H1 (cell line): Measurements from ENCODE around the gene ANP32B. TPM values are rescaled to one million over a fixed set of nuclear protein-coding genes. Genes with fewer than 3 reads are reported as not detected.

Experiments
- CTCF ChIA-PET: fragments of 300-600 bp; sonication (Branson Sonifier 250); formaldehyde crosslinking; loops from one replicate; lab custom pipeline; 2021; ENCODE audit not compliant: partially characterized antibody; lab: Charles Lee
- POLR2A ChIA-PET: fragments of 300-600 bp; sonication (Branson Sonifier 250); formaldehyde crosslinking; loops from one replicate; lab custom pipeline; 2021; ENCODE audit warnings: inconsistent platforms; ENCODE audit not compliant: partially characterized antibody; lab: Charles Lee
- DNase-seq, 2 experiments: peaks; one replicate each; pipeline versions ENCODE4 v3.0.0 to v3.0.0-alpha.2; 2010 to 2022; ENCODE audit warnings: low spot score in 2 of 2, low read depth in 1 of 2, mixed read lengths in 1 of 2
- FAIRE-seq: peaks from 2 replicates; lab custom pipeline; 2011; peaks lifted over from hg19 to GRCh38; lab: Jason Lieb, UNC
- H2AFZ ChIP-seq: 2 replicates; pipeline ENCODE4 v1.8.1; 2012; ENCODE audit warnings: low read length, inconsistent platforms
- H2AK5ac ChIP-seq: 2 replicates; pipeline ENCODE4 v1.6.1; 2013; ENCODE audit warnings: low read depth, low read length
- H2BK120ac ChIP-seq: replicated peaks from 2 replicates; pipeline ENCODE3; 2013; ENCODE audit warnings: low read depth, low read length, inconsistent platforms
- H2BK12ac ChIP-seq: 2 replicates; pipeline ENCODE4 v1.6.1; 2013; ENCODE audit warnings: low read depth, low read length
- H2BK15ac ChIP-seq: 2 replicates; pipeline ENCODE4 v1.6.1; 2013; ENCODE audit warnings: low read length
- H2BK20ac ChIP-seq: 2 replicates; pipeline ENCODE4 v1.6.1; 2013; ENCODE audit warnings: low read length
- H2BK5ac ChIP-seq: 2 replicates; pipeline ENCODE4 v1.6.1; 2013; ENCODE audit warnings: low read depth, low read length
- H3K14ac ChIP-seq: 2 replicates; pipeline ENCODE4 v1.6.1; 2013; ENCODE audit warnings: inconsistent platforms; ENCODE audit not compliant: insufficient read length
- H3K18ac ChIP-seq: 2 replicates; pipeline ENCODE4 v1.6.1; 2013; ENCODE audit warnings: low read length; ENCODE audit errors: extremely low read depth
- H3K23ac ChIP-seq: 2 replicates; pipeline ENCODE4 v1.6.1; 2013; ENCODE audit warnings: inconsistent platforms; ENCODE audit not compliant: insufficient read length
- H3K23me2 ChIP-seq: 2 replicates; pipeline ENCODE4 v1.6.1; 2013; ENCODE audit warnings: low read depth, low read length
- H3K27ac ChIP-seq: 2 replicates; pipeline ENCODE4 v1.6.1; 2011; ENCODE audit warnings: low read depth, low read length, inconsistent platforms
- H3K27me3 ChIP-seq, 4 experiments: replicated peaks in 1 of 4; 1 replicate in 1 of 4; 2 replicates in 3 of 4; pipeline versions ENCODE4 v1.6.1 to v1.8.1; 2011 to 2013; ENCODE audit warnings: low read length in 3 of 4, mild to moderate bottlenecking in 3 of 4, inconsistent platforms in 2 of 4, mixed read lengths in 2 of 4, moderate library complexity in 1 of 4; ENCODE audit not compliant: control insufficient read depth in 3 of 4, insufficient read depth in 3 of 4; ENCODE audit errors: extremely low read depth in 1 of 4
- H3K36me3 ChIP-seq, 4 experiments: 2 replicates each; pipeline versions ENCODE4 v1.6.1 to v1.8.1; 2011 to 2013; ENCODE audit warnings: mild to moderate bottlenecking in 4 of 4, low read length in 3 of 4, moderate library complexity in 2 of 4, control low read depth in 1 of 4, inconsistent platforms in 1 of 4; ENCODE audit not compliant: insufficient read depth in 4 of 4, control insufficient read depth in 2 of 4
- H3K4ac ChIP-seq: replicated peaks from 2 replicates; pipeline ENCODE3; 2013; ENCODE audit warnings: low read length, low read depth, mixed read lengths, inconsistent platforms; ENCODE audit not compliant: insufficient read length
- H3K4me1 ChIP-seq, 4 experiments: replicated peaks in 1 of 4; 1 replicate in 1 of 4; 2 replicates in 3 of 4; pipeline versions ENCODE4 v1.6.1 to v1.8.1; 2011 to 2013; ENCODE audit warnings: low read length in 3 of 4, inconsistent platforms in 2 of 4, mixed read lengths in 1 of 4; ENCODE audit not compliant: insufficient read depth in 4 of 4, control insufficient read depth in 3 of 4
- H3K4me2 ChIP-seq, 2 experiments: 2 replicates each; pipeline versions ENCODE4 v1.6.1 to v1.8.1; 2011 to 2013; ENCODE audit warnings: low read depth in 2 of 2, low read length in 2 of 2, control low read depth in 1 of 2, inconsistent platforms in 1 of 2, mild to moderate bottlenecking in 1 of 2; ENCODE audit not compliant: insufficient read depth in 1 of 2
- H3K4me3 ChIP-seq, 4 experiments: fragments of 200-600, 300-600 bp in 1 of 4; sonication (generic), shearing (Covaris generic), sonication (Bioruptor Twin) in 1 of 4; 2 replicates each; pipeline versions ENCODE4 v1.5.1 to v1.8.1; 2011 to 2016; ENCODE audit warnings: low read length in 4 of 4, low read depth in 3 of 4, control low read depth in 2 of 4, inconsistent platforms in 2 of 4, mild to moderate bottlenecking in 2 of 4, mixed read lengths in 1 of 4, moderate library complexity in 1 of 4; ENCODE audit not compliant: insufficient read depth in 2 of 4; ENCODE audit errors: extremely low read depth in 1 of 4
- H3K56ac ChIP-seq: replicated peaks from 2 replicates; pipeline ENCODE3; 2013; ENCODE audit warnings: low read depth, mild to moderate bottlenecking, mixed read lengths, low read length, inconsistent platforms; ENCODE audit not compliant: insufficient read length
- H3K79me1 ChIP-seq: 2 replicates; pipeline ENCODE4 v1.6.1; 2013; ENCODE audit warnings: low read depth, low read length, control low read depth
- H3K79me2 ChIP-seq, 2 experiments: 2 replicates each; pipeline versions ENCODE4 v1.6.1 to v1.8.1; 2012 to 2013; ENCODE audit warnings: low read length in 2 of 2, mild to moderate bottlenecking in 2 of 2, inconsistent platforms in 1 of 2; ENCODE audit not compliant: insufficient read depth in 2 of 2, control insufficient read depth in 1 of 2
- H3K9ac ChIP-seq, 4 experiments: replicated peaks in 1 of 4; 1 replicate in 1 of 4; 2 replicates in 3 of 4; pipeline versions ENCODE4 v1.6.1 to v1.8.1; 2011 to 2013; ENCODE audit warnings: low read depth in 3 of 4, low read length in 3 of 4, control low read depth in 2 of 4, mild to moderate bottlenecking in 2 of 4, moderate library complexity in 2 of 4, inconsistent platforms in 1 of 4; ENCODE audit errors: extremely low read depth in 1 of 4
- H3K9me3 ChIP-seq, 2 experiments: 2 replicates each; pipeline versions ENCODE4 v1.6.1 to v1.8.1; 2012 to 2013; ENCODE audit warnings: mild to moderate bottlenecking in 2 of 2, moderate library complexity in 2 of 2, control low read depth in 1 of 2, inconsistent platforms in 1 of 2, low read depth in 1 of 2, low read length in 1 of 2, mixed read lengths in 1 of 2; ENCODE audit not compliant: insufficient read depth in 2 of 2
- H4K20me1 ChIP-seq, 2 experiments: replicated peaks in 1 of 2; 2 replicates each; pipeline versions ENCODE3 to v1.8.1; 2011 to 2013; ENCODE audit warnings: inconsistent platforms in 2 of 2, low read length in 2 of 2, mild to moderate bottlenecking in 1 of 2; ENCODE audit not compliant: insufficient read depth in 2 of 2, control insufficient read depth in 1 of 2
- H4K5ac ChIP-seq: 2 replicates; pipeline ENCODE4 v1.6.1; 2013; ENCODE audit warnings: low read length, low read depth, mixed read lengths, inconsistent platforms; ENCODE audit not compliant: insufficient read length
- H4K8ac ChIP-seq: 2 replicates; pipeline ENCODE4 v1.8.0; 2013; ENCODE audit warnings: mild to moderate bottlenecking, moderate library complexity, low read length, inconsistent platforms; ENCODE audit not compliant: insufficient read depth; ENCODE audit errors: extremely low read depth
- H4K91ac ChIP-seq: replicated peaks from 2 replicates; pipeline ENCODE3; 2013; ENCODE audit warnings: low read length, mixed read lengths, inconsistent platforms; ENCODE audit not compliant: insufficient read length
- BRCA1 ChIP-seq: IDR thresholded peaks from 2 replicates; pipeline ENCODE4 v1.6.1; 2012; ENCODE audit warnings: low read depth, low read length, improper control_type of control experiment
- KDM4A ChIP-seq: IDR thresholded peaks from one replicate; pipeline ENCODE4 v1.7.1; 2012; ENCODE audit warnings: low read depth, mild to moderate bottlenecking, moderate library complexity, low read length, inconsistent platforms; ENCODE audit not compliant: severe bottlenecking
- POLR2A ChIP-seq, 2 experiments: IDR thresholded peaks; 1 replicate in 1 of 2; 2 replicates in 1 of 2; pipeline ENCODE4 v1.6.1; 2011; ENCODE audit warnings: low read depth in 2 of 2, low read length in 2 of 2, mild to moderate bottlenecking in 2 of 2; ENCODE audit errors: control extremely low read depth in 1 of 2
- TEAD4 ChIP-seq: IDR thresholded peaks from 2 replicates; pipeline ENCODE4 v1.6.1; 2012; ENCODE audit warnings: low read depth, low read length, inconsistent platforms, mixed read lengths
- WGBS, 2 experiments: shearing (Covaris generic) in 1 of 2; methylation state at CpG; one replicate each; pipeline versions ENCODE4 v1.1.6 to v1.1.7; 2013 to 2015; ENCODE audit warnings: low lambda C conversion rate in 2 of 2, mixed read lengths in 2 of 2, inconsistent platforms in 1 of 2, low coverage in 1 of 2, missing lambda C conversion rate in 1 of 2; ENCODE audit not compliant: insufficient replicate concordance in 2 of 2, insufficient coverage in 1 of 2, insufficient read length in 1 of 2; ENCODE audit errors: extremely low coverage in 1 of 2, missing lambda C conversion rate in 1 of 2; 5-methylcytosine and 5-hydroxymethylcytosine counted together
- polyA plus RNA-seq, 7 experiments: library from polyadenylated mRNA; depleted of rRNA in 3 of 7; stranded (reverse) in 5 of 7; unstranded in 2 of 7; fragments of >200 nt in 5 of 7; fragments of 200-250 nt in 2 of 7; gene quantifications; 1 replicate in 5 of 7; 2 replicates in 1 of 7; 4 replicates in 1 of 7; pipeline versions ENCODE4 v1.2.1 to v1.2.3, GENCODE V29; 2011 to 2013; ENCODE audit warnings: missing spikeins in 2 of 7, mixed read lengths in 2 of 7
- total RNA-seq: library from RNA; stranded (reverse); fragmentation: NEBNext Ultra II Directional; extraction: Animal tissue kit (Norgen Biotek cat#: 25700); gene quantifications from 2 replicates; pipeline ENCODE4 v1.2.1, GENCODE V29; 2021

Gene ANP32B
- total and polyA plus RNA-seq, 2 of the 8 experiments (the other 6 are each of a cell fraction or from before 2014, with no cell fraction given) = 7.6 to 88.1 TPM

GRCh38 chr9:97938081-97938644 lies 45.0 kb upstream of the ANP32B start, which contains the start of gene HEMGN:
TSS of gene HEMGN (minus strand) at chr9:97938172. CDS start at chr9:97938136, 36 bp downstream.
- Histone ChIP-seq H2BK15ac (no peak within 1 kb of the TSS), H2BK20ac (no peak within 1 kb of the TSS), H3K56ac (no peak within 1 kb of the TSS), H3K18ac (no peak within 1 kb of the TSS), H3K14ac (no peak within 1 kb of the TSS), H3K4me3 (no peak within 1 kb of the TSS), H3K27me3 (peaks cover 0 to 15% (median 3%) of the 10 kb centered on the region in 4 experiments; a peak in 5 of 7 replicates), H4K8ac (no peak within 1 kb of the TSS), H3K4me2 (no peak within 1 kb of the TSS), H4K20me1 (no peaks in the 10 kb centered on the region), H3K9ac (no peak within 1 kb of the TSS), H3K27ac (no peak within 1 kb of the TSS), H3K79me1 (no peaks in the 10 kb centered on the region), H3K4ac (no peak within 1 kb of the TSS), H3K79me2 (no peaks in the 10 kb centered on the region), H3K9me3 (no peaks in the 10 kb centered on the region), H2BK5ac (no peak within 1 kb of the TSS), H3K23me2 (no peaks in the 10 kb centered on the region), H3K23ac (no peak within 1 kb of the TSS), H2BK12ac (no peak within 1 kb of the TSS), H4K5ac (no peak within 1 kb of the TSS), H4K91ac (no peak within 1 kb of the TSS), H2BK120ac (no peak within 1 kb of the TSS), H3K4me1 (no peaks in the 10 kb centered on the region; a peak in 1 of 7 replicates), H2AK5ac (no peak within 1 kb of the TSS), H2AFZ (no peak within 1 kb of the TSS), H3K36me3 (no peaks in the 10 kb centered on the region)
- ChIA-PET POLR2A (no interaction called here), CTCF (interaction anchor here (1.2 kb wide), 1 partner anchor 21 kb away, joined by 3 read pairs; no protein-coding TSS in a partner anchor)
- no peak for FAIRE-seq
- WGBS, 2 experiments = 83% methylated on average over 3 of the region's 3 CpGs; no CpG with 5 or more reads in 1 of the 2 experiments
- DNase-seq = no peak
- TF ChIP-seq POLR2A (IDR thresholded peaks at IDR 0.05; ENCODE audit: control extremely low read depth in 1 of 2, low read depth in 2 of 2, low read length in 2 of 2) (no peak), KDM4A (no peak), BRCA1 (no peak), TEAD4 (no peak)
